NCI-H1417 (cell line): ENCODE results near the gene DIP2B.

Experiments
- DNase-seq, 3 experiments: peaks; one replicate each; lab custom pipeline; 2025; lab: John Stamatoyannopoulos, UW

DIP2B gene

DNA sequence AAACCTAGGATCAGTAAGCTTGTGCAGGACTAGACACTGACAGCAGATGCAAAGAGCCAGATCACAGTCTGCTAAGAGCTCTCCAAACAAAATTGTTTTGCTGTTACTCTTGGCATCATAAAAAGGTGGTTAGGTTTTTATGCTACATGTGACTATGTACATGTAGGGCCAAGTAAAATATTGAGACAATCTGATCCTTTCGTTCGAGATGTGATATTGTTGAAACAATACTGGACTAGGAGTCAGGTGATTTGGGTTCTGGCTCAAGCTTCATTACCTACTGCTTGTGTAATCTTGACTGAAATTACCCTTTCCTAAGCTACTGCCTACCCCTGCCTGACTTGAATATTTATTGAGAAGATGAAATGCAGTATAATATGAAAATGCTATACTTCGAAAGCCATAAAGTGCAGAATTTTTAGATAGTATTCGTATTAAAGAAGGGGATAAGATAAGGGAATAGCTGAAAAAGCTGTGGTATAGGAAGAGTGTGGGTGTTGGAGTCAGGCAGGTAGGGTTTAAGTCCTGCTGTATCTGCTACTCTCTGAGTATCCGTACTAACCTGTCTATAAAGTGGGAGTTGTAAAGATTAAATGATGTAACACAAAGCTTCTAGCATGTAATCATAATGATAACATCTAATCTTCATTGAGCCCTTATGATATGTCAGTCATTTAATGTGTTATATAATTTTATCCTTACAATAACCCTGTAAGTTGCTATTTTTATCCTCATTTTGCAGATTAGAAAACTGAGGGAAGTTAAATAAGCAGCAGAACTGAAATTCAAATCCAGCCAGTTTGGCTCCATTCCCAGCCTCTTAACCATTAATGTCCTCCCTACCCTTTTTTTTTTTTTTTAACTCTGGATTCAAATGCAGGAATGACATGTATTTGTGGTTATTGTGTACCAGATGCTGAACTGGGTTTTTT is 220.5 kb downstream of the DIP2B start:
- no peak for DNase-seq

DNA sequence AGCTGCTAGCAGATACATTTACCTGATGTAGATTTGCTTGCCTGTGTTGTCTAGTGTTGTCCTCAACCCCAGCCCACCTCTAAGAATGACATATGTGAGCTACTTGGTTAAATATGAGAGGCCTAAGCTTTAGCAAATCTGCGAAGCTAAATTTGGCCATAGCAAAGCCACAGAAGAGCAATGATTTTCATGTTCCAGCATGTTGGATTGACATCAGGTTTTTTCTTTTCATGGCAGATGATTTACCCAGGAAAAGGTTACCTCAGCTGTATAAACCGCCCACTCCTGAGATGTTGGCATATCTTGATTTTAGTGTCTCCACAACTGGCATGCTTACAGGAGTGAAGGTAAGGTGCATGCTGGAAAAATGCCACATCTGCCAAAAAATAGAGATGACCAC is 222.7 kb downstream of the DIP2B start:
- DNase-seq: no peak

DNA sequence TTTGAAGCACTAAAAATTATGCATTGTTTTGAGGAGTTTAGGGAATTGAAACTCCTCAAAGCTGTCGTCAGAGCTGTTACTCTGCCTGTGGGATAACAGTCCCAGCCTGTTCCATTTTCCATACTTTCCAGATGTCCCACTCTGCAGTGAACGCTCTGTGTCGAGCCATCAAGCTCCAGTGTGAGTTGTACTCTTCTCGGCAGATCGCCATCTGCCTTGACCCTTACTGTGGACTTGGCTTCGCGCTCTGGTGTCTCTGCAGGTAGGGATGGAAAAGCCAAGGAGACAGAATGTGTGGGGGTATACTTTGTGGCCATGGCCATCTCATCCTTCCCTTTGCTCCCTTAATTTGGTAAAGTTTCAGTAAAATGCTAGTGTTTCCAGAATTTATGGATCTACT is 223.6 kb downstream of the DIP2B start:
- DNase-seq: no peak

DNA sequence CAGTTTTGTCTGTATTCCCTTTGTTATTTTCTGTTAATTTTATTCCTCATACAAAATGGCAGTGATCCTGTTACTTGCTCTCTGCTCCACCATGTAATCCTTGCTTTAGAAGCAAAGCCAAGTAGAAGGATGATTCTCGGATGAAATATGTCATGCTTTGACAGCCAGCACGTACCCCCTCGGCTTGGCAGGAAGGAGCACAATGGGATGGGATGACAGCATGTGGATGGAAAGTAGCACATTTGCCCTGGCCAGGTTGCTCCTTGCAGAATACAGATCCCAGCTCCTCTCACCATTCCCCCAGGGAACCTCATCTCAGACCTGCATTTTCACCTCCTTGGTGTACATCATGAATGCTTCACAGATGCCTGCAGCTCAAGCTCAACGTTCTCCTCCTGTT is 224.1 kb downstream of the DIP2B start:
- DNase-seq: no peak

DNA sequence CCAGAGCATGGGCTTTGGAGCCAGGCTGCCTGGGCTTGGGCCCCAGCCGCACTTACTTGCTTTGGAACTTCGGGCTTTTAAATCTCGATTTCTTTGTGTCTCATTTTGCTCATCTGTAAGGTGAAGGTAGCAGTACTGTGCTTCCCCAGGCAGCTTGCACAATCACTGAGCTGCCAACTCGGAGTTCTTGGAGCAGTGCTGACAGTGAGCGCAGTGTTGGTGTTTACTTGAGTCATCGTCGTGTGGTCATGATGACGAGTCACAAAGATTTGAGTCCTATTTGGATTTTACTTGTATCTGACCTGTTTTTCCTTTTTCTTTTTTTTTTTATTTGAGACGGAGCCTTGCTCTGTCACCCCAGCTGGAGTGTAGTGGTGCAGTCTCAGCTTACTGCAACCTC is 227.8 kb downstream of the DIP2B start:
- DNase-seq: no peak

DNA sequence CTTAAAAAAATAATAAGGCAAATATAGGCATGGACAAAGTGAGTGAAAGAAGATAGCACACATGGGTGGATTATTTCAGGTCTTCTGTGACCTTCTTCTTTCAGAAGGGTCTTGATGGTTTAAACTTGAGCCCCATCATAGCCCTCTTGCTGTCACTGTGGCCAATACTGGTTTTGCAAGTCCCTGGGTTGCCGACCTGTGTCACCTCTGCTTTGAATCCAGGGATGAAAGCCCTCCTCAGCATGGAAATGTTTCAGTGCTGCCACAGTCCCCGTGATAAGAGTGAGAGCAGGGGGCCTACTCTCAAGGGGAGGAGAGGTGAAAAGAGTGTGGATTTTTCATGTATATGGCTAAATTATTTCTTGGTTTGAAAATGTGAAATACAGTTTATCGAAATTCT is 228.9 kb downstream of the DIP2B start:
- no peak for DNase-seq

DNA sequence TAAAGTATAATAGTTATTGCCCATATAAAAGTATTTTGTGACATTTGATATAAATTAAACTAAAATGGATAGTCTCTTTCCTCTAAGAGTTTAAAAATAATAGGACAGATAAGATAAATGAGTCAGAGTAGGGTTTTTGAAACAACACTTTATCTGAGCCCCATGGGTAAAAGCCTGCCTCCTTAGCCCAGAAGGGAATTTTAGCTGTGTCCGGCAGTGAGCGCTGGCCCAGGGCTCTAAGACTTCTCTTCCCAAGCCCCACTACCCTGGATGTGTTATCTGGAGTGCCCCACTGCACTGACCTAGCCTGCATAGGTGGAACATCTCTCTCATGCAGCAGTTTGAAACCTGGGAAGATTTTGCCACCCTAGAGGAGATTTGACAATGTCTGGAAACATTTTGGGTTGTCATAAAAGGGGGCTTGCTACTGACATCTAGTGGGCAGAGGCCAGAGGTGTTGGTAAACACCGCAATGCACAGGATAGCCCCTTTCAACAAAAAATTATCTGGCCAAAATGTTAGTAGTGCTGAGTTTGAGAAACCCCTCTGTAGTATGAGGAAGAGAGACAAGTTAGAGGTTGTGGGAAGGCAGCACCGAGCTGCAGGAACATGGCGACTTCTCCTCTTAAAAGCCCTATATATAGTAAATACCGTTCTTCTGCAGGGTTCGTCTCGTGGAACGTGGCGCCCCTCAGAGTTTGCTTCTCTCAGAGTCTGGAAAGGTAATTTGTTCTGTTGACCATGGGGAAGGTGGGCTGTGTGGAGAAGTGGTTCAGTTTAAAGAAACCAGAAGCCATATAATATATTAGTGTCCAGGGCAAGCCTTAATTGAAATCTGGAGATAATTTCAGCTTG is 229.9 kb downstream of the DIP2B start:
- peak in 2 of 3 experiments; percentile 28 to 68 for DNase-seq

DNA sequence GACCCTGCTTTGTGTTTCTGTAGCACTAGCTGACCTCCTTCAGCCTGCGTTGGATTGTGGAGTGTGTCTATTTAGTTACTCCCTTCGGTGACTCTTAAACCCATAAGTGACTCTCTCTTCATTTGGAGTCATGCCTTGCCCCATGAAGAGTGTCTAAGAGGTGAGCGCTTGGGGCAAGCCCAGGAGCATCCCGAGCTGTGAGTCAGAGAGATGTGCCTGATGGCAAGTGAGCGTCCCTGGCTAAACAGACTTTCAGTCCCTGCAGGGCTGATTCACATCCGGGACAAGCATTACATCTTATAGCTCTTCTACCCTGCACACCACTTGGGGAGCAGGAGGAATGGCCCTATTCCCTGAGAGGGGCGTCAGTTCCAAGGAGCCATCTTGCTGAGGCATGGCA is 234.8 kb downstream of the DIP2B start:
- DNase-seq: no peak

DNA sequence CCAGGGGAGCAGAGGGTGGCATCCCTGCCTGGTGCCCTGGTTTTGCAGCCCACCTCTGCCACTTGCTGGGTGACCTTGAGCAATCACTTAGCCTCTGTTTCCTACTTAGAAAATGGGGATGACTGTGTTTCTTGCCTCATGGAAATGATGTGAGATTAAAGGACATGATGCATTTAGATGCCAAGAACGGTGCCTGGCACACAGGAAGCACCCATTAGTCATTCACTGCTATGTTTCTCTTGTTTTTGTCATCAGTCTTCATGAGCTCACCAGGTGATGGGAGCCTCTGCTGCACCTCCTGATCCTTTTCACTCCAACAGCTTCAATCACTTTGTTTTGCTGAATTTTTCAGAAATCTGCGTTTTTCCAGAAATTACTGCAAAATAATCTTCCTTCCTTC is 235.5 kb downstream of the DIP2B start:
- DNase-seq: no peak

DNA sequence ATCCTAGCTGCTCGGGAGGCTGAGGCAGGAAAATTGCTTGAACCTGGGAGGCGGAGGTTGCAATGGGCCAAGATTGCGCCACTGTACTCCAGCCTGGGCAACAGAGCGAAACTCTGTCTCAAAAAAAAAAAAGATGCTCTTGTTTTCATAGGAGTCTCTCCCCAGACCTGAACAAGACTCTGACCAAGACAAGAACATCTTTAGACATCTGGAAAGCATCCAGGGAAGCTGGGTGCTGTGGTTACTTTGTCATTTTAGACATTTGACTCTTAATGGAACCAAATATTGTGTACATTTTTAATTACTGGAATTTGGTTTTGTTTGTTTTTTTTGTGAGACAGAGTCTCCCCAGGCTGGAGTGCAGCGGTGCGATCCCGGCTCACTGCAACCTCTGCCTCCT is 238.0 kb downstream of the DIP2B start:
- no peak for DNase-seq

DNA sequence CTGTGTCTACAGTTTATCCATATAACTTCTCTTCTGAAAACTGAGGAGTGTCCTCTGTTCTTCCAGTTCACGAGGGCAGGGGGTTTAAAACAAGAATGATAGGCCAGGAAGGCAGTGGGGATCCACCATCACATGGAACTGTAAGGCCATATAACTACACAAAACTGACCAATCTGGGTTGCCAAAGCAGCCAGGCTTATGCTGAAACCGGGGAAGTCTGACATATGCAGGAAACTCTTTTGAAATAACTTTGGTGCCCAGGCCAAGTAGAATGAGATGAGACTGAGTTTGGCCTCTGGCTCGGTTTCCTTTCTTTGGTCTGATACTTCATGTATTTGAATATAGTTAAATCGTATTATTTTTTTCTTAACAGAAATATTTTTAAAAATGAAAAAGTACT is 241.1 kb downstream of the DIP2B start:
- no peak for DNase-seq

DNA sequence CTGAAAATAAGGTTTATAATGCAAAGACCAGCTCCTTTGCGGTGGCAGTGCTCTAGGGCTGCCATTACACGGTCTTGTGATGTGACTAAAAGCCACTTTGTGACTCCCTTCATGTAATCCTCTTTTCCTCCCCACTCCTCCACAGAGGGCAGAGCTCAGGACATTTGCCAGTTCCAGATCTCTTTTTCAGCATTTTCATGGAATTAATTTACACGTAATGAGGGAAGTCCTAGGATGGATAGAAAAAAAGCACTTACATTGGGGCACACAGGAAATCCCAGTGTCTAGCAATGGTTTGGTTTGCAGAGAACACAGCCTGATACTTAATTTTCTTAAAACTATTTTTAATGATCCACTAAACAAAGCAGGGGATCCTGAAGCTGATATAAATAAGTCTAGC is 241.6 kb downstream of the DIP2B start:
- no peak for DNase-seq

DNA sequence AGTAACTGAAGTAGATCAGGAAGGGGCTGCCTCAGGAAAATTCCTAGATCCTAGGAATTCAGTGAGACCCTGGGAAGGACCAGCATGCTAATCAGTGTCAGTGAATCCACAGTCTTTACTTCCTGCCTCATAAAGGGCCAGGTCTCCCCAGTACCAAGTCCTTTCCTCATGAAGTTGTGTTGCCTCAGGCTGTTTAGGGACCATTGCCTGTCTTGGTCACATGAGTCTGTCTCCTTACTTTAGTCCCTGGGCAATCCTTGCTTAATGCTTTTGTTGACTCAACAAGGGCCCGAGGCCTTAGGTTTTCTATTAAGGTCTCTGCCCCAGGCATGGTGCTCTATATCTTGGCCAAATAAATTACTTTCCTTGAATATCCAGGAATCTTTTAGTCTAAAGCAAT is 243.0 kb downstream of the DIP2B start:
- DNase-seq: no peak

DNA sequence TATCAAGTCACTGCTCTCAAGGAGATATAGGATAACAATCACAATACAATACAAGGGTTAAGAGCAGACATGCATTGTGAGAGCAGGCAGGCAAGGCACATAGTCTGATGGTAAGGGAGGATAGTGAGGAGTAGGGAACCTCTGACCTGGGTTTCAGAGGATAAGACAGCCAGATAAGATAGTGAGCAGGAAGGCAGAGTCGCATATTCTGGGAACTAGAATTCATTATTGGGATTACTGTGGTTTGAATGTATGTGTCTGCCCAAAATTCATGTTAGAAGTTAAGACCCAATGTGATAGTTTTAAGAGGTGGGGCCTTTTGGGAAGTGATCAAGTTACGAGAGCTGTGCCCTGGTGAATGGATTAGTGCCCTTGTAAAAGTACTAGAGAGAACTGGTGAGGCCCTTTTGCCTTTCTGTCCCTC is 244.7 kb downstream of the DIP2B start:
- DNase-seq: no peak

DNA sequence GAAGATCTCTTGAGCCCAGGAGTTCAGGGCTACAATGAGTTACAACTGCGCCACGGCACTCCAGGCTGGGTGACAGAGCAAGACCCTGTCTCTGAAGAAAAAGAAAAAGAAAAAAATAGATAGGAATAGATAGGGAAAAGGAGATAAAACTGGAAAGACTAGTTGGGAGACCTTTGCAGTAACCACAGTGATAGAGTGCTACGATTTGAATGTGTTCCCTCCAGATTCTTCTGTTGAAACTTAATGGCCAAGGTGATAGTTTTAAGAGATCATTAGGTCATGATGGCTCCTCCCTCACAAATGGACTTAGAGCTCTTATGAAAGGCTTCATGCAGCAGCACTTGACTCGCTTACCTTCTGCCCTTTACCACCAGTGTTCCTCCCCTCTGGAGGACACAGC is 245.6 kb downstream of the DIP2B start:
- DNase-seq: no peak

DNA sequence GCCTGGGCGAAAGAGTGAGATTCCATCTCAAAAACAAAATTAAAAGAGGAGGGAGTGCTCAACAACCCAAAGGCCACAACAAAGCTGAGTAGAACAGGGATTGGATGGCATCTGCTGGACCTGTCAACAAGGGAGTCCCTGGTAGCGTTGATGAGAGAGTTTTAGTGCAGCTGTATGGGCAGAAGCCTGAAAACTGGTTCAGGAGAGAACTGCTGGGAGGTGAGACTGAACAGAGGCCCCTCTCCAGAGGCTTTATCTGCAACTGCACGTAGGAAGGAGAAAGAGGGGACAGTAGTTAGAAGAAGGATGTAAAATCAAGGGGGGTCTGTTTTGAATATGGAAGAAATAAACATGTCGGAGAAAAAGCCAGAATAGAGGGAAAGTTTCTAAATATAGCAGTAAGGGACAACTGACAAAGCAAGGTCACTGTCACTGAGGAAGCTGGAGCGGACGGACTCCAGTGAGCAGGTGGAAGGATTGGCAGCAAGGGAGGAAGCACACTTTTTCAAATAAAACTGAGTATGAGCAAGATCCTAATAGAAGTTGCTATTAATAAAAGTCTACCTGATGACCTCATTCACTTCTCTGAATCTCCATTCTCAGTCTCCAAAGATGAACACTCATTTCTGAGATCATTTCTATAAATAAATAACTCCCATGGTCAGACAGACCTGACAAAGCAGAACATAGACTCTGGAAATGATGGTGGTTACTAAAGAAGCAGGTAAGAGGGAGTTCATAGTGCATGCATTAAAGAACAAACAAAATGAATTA is 247.3 kb downstream of the DIP2B start:
- DNase-seq: no peak

DNA sequence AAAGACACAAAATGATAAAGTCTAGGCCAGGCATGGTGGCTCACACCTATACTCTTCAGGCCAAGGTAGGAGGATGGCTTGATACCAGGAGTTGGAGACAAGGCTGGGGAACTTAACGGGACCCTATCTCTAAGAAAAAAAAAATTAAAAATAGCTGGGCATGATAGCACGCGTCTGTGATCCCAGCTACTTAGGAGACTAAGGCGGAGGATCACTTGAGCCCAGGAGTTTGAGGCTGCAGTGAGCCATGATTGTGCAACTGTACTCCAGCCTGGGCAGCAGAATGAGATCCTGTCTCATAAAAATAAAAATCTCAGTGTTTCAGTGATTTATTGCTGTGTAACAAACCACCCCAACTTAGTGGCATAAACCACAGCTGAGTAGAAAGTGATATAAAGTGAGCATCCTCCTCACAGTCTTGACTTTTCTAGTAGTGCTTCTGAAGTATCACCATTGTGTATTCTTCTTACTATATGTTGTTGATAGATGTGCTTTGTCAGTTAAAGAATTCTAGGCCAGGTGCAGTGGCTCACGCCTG is 248.5 kb downstream of the DIP2B start:
- peak in 1 of 3 experiments; percentile 66 for DNase-seq

DNA sequence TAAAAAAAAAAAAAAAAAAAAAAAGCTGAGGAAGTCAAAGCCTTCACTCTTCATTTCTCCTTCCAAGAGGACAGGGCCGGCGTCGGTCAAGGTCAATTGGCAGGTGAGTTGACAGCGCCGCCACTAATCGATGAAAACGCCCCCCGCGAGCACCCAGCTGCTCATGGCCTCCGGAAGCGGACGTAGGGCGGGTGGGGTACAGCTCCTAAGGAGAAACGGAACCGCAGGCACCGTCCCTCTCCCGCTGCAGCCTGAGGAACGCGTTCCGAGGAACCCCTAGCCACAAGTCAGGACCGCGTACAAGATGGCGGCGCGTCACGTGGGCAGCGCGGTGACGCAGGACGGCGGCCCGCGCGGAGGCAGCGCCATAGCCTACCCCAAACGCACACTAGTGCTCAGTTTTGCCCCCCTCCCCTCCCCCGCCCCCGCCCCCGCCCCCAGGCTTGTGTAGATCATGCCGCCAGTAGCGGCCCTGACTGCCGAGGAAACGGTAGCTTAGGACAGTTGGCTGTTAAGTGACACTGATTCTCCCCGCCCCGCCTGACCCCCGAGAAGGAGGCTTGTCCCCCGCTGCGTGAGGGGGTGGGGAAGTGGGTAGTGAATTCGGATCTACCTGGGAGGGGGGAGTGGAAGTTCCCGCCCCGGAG is 259.0 kb downstream of the DIP2B start, which contains the start of gene ATF1:
ATF1 (plus strand) TSS at position 463 of the 647 bp plus-strand sequence. CDS start 16,045 bp downstream, outside the sequence.
- DNase-seq: peak; percentile 95 to 96 (median 96)

DNA sequence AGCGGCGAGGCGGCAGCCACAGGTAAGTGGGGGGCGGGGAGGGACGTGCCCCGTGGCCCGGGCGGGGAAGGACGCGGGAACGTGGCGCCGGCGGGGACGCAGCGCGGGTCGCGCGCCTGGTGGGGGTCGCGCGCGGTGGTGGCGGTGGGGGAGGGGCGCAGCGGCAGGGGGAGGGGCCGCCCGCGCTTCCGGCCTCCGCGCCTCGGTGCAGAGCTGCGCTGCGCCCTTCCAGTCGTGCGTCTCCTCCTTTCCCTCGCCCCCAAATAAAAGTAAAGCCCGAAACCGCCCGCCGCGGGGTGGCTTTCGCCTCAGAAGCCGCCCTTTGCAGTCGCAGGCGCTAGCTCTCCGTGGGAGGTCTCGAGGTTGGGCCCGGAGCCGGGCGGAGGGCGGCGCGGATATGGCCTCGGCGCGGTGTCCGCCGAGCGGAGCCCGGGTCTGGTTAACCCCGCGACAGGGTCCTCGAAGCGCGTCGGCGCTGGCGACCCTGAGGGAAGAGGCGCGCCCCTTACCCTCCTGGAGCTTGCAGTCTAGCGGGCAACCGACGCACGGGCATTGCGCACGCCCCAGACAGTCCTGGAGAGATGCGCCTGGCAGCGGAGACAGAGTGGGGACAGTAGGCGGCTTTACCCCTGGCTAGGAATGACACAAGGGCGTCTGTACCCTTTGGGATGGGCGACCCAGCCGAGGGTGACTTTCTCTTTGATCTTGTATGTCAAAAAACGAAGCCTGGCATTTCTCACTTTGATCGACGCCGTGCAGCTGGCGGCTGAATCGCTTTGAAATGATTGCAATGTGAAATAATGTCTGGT is 259.7 kb downstream of the DIP2B start:
- DNase-seq: peak; percentile 68 to 91 (median 88)
